NCI-H446 treated with DMSO at 0.1 percent for 48 hours (cell line): ENCODE data around the gene TEDC1.

Experiments used
- DNase-seq: peaks from one replicate; lab custom pipeline; 2025; lab: John Stamatoyannopoulos, UW

The TEDC1 gene

DNA sequence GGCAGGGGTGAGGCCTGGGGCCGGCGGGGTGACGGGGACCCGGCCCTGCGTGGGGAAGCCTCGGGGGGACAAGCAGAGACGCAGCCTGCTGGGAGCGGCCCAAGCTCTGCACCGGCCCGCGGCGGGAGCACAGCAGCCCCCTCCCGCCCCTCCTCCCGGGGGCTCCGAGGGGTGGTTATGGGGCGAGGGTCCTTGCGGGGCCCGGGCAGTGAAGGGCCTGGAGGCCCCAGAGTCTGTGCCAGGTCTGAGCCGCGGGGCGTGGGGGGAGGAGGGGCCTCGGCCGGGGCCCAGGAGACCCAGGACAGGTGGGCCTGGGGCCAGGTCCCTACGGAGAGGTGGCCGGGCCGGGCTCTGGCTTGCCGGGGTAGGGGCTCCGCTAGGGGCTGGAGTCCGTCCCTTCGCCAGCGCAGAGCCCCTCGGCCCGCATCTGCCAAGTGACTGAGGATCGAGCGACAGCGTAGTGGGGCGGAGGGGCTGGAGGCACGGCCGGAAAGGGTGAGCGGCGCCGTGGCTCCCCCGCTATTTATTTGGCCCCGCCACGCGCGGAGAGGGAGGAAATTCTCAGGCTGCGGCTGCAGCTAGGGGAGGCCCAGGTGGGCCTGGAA is 35.8 kb downstream of the TEDC1 start:
- DNase-seq, result no peak

DNA sequence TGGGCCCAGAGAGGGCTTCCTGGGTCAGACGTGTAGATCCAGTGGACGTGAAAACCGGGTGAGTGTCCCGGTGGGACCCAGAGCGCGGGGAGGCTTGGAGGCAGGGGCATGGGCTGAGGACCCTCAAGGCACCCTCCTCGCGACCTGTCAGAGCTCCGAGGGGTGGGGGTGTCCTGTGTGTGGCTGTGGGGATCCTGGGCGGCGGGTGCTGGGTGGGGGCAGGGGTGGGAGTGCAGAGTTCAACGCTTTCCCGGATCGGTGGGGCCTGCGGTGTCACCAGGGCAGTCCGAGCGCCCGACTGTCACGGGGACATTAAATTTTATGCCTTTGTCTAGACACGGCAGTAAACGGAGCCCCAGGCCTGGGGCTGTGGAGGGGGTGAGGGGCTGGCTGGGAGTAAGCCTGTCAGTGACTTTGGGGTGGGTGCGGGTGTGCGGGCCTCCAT is 36.4 kb downstream of the TEDC1 start:
- no peak for DNase-seq

DNA sequence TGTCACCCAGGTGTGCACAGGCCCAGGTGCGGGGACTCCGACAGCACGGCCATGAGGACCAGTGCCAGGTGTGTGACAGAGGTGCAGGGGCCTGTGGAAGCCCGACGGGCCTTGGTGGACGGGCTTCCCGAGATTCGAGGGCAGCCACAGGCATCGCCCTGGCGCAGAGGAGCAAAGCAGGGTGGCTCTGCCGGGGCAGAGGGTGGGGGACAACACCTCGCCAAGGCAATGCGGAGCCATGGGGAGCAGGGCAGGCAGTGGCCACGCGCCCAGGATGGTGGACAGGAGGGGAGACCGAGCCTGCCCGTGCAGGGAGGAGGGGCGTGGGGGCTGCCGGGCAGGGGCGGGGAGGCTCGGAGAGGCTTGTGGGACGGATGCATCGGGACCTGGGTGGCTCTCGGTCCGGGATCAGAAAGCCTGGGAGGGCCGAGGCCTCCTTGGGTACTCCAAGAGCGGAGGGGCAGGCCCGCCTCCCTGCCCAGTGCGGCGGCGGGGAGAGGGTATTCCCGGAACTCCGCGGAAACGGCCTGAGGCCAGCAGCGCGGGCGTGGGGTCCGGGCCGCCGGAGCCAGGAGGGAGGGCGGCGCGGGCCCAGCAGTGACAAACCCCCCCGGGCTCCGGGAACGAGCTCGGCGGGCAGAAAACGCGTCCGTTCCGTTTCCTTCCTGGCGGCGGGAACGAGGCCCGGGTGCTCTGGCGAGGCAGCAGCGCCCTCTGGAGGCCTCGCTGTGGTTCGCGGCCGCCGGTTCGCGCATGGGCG is 37.0 kb downstream of the TEDC1 start:
- peak; percentile 41 for DNase-seq

DNA sequence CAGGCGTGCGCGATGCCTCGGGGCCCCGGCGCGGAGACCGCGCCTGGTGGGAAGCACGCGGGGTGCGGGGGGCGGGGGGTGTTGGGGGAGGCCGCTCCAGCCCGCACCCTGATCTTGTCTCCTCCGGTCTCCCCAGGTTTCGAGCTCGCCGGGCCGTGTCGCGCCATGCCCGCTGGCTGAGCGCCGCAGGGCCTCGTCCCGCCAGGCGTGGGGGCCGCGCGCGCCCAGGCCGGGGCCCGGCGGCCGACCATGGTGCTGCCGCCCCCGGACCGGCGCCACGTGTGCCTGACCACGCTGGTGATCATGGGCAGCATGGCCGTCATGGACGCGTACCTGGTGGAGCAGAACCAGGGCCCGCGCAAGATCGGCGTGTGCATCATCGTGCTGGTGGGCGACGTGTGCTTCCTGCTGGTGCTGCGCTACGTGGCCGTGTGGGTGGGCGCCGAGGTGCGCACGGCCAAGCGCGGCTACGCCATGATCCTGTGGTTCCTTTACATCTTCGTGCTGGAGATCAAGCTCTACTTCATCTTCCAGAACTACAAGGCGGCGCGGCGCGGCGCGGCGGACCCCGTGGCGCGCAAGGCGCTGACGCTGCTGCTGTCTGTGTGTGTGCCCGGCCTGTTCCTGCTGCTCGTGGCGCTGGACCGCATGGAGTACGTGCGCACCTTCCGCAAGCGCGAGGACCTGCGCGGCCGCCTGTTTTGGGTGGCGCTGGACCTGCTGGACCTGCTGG is 37.7 kb downstream of the TEDC1 start:
- no peak for DNase-seq

DNA sequence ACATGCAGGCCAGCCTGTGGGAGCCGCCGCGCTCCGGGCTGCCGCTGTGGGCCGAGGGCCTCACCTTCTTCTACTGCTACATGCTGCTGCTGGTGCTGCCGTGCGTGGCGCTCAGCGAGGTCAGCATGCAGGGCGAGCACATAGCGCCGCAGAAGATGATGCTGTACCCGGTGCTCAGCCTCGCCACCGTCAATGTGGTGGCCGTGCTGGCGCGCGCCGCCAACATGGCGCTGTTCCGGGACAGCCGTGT is 38.2 kb downstream of the TEDC1 start:
- no peak for DNase-seq

DNA sequence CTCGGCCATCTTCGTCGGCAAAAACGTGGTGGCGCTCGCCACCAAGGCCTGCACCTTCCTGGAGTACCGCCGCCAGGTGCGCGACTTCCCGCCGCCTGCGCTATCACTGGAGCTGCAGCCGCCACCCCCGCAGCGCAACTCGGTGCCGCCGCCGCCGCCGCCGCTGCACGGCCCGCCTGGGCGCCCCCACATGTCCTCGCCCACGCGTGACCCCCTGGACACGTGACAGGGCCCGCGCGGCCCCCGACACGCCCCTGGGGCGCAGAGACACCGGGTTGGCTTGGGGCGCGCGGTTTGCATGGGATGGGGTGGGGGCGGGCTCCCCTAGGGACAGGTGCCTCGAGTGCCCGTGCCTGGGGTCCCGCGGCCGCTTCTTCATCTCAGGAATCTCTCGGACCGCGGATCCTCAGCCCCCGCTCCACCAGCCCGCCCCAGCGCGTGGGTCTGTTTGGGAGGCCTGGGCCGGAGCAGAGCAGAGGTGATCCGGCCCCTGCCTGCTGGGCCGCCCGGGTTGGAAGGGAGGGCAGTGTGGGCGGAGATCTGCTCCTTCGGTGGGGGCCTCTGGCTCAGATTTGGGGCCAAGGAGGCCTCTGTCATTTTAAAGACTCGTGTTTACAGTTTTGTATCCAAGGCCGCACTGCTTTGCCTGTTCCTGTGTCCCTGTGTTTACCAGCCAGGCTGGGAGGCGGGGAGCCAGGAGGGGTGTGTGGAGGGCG is 38.7 kb downstream of the TEDC1 start:
- no peak for DNase-seq

DNA sequence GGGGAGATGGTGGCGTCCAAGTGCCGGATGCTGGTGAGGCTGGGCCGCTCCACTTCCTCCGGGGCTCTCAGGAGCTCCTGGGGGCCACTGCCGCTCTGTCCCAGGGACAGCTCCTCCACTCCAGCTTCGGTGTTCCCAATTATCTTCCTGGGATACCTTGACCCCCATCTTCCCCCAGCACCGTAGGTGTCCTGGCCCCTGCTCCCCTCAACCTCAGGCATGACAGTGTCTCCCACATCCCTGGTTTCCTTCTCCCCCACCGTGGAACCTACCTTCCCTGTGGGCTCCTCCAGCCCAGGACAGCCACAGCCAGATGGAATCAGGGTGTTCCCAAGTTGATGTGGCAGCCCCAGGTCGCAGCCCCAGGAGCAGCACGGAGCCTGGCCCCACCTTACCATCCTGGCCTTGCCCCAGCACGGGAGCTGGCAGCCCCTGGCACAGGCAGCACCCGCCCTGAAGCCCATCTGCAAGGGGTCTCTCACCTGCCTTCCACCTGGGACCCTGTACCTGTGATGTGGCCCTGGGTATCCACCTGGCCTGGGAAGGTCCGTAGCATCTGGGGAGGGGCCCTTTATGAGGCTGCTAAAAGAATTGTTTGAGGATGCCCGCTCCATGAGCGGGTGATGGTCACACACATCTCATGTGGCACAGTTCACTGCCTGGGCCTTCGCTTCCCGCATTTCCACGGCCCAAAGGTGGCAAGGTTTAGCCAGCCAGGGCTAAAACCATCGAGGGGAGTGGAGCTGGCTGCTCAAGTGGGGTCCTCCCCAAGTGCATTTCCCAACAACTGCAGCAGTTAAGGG is 39.4 kb downstream of the TEDC1 start:
- DNase-seq, result no peak

DNA sequence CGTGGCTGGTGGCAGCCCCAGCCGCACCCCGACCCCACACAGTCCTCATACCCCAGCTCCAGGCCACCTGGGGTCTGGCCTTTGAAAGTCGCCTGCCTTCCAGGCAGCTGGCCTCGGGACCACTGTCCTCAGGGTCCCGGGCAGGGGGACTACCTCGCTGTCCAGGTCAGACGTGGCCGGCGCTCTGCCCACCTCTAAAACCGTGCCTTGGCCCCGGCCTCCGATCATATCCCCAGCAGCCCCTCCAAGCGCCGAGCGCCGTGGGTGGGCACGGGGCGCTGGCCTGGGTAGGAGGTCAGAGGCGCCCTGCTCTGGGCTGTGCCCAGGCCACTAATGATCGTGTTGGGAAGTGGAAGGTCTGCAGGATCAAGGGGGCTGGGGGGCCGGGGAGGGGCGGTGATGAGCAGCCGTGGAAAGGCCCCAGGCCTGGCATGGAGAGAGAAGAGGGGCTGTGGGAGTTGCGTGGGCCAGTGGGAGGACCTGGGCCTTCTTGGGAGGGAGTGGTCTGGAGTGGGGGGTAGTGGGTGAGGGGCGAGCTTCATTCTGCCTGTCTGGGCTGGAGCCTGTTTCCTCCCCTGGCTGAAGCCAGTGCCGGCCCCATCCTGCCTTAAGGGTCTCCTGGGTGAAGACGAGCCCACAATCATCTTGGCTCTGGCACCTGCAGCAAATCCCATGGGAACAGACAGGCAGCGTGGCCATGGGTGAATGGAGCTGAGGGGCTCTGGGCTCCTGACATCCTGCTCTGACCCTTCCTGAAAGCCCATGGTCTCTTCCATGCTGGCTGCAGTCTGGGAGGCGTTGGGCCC is 40.2 kb downstream of the TEDC1 start:
- DNase-seq, result no peak

DNA sequence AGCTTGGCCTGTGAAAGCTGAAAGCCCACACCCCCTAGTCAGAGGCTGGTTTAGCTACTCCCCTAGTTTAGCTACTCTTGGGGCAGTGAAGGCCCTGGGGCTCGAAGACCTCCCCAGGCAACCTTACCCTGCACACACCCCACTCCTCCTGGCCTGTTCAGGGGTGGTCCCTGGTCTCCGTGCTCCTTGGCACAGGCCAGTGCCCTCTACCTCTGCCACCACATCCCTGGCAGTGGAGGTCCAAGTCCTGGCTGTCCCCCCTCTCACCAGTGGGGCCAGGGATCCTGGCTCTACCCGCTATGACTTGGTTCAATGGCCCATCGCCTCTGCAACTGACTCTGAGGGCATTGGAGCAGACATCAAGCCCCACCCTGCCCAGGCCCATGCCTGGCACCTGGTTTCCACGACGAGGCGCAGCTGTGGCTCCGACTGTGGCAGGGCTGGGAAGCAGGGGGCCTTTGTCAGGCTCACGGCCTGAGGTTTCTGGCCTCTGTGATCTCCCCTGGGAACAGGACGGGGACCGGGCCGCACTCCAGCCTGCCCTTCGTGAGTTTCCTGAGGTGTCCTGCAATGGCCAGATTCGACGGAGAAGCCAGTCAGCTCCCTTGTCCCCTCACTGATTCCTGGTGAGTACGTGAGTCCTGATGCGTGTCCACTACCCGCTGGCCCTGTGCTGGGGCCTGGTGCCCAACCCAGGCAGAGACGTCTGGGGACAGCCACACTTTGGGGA is 41.0 kb downstream of the TEDC1 start:
- no peak for DNase-seq

DNA sequence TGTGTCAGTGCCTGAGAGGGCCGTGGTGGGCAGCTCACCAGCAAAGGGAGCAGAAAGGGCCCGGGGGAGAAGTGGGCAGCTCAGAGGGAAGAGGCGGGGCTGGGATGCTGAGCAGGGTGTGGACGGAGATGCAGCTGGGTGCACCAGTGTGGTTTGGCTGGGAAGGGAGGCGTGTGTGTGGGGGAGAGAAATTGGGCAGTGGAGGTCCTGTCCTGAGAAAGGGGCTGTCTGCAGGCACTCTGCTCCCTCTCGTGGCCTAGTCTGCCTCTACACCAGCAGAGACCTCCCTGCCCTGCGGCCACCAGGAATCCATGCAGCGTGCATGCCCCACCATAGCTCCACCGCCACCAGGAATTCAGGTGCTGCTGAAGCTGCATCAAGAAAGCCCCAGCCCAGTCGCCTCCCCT is 41.7 kb downstream of the TEDC1 start:
- no peak for DNase-seq

DNA sequence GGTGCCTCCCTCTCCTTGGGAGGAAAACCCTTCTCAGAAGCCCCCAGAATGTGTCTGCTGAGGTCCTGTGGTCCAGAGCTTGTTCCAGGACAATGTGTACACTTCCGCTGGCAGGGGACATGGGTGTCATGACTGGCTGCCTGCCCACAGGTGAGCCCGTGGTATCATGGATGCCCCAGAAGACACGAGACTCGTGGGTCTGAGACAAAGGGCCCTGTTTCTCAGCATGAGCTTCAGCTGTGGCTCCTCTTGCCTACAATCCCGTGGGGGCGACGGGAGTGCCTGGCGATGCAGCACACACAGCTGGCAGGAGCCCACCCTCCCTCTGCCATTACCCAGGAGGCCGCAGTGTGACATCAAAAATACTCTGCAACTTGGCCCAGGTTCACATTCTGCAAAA is 42.3 kb downstream of the TEDC1 start:
- DNase-seq, result no peak

DNA sequence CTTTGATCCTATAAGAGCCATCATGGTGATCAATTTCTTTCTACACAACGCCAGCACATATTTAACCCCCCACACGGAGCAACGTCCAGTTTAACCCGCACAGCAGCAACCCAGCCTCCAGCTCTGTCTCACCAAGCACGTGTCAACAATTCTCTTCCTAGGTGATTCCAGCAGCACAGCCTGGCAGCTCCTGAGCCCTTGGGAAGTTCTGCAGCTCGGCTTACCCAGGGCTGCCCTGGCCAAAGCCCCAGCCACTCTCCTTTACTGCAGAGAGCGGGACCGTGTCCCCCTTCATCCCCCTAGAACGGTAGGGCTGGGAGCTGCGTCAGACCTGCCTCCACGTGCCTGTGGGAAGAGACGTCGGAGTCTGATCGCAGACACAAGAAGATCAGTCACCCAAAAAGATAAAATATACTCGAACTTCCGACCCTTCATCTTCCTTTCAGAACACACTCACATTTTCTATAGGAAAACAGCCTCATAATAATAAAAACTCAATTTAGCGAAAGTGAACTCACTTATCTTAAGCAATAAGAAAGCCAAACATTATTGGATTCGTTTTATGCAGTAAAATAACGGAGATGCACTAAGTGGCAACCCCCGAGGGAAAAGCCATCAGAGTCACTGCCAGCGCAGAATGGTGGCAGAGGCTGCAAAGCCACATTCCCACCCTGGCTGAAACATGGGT is 42.9 kb downstream of the TEDC1 start:
- DNase-seq, result no peak

DNA sequence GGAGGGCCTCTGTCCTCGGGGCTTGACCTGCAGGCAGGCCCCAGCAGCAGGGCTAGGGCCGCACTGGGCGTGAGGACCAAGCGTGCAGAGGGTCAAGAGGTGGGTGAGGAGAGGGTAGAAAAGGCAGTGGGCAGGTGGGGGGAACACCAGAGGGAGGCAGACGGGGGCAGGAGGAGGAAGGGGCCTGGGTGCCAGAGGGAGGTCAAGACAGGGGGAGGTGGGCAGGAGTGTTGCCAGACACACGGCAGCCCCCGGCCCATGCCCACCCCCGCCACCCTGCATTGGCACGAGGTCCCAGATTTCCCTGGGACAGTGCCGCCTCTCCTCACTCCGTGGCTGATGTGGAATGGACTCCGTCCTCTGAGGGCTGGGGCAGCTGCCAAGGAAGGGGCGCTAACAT is 43.5 kb downstream of the TEDC1 start:
- no peak for DNase-seq

DNA sequence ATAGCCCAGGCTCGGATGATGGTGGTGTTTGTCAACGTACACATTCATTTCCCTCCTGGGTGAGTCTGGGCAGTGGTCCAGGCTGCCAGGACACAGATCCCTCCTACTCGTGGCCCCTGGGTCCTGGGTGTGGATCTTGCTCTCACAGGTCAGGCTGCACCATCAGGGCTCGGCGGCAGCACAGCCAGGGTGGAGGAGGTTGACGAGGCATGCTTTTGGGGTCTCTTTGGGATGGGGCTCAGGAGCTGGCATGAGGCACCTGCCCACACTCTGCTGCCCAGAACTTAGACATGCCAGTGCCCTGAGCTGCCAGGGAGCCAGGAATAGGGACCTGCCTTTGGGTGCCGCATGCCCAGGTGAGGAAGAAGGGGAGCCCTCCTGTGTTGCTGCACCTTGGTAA is 45.0 kb downstream of the TEDC1 start:
- no peak for DNase-seq

DNA sequence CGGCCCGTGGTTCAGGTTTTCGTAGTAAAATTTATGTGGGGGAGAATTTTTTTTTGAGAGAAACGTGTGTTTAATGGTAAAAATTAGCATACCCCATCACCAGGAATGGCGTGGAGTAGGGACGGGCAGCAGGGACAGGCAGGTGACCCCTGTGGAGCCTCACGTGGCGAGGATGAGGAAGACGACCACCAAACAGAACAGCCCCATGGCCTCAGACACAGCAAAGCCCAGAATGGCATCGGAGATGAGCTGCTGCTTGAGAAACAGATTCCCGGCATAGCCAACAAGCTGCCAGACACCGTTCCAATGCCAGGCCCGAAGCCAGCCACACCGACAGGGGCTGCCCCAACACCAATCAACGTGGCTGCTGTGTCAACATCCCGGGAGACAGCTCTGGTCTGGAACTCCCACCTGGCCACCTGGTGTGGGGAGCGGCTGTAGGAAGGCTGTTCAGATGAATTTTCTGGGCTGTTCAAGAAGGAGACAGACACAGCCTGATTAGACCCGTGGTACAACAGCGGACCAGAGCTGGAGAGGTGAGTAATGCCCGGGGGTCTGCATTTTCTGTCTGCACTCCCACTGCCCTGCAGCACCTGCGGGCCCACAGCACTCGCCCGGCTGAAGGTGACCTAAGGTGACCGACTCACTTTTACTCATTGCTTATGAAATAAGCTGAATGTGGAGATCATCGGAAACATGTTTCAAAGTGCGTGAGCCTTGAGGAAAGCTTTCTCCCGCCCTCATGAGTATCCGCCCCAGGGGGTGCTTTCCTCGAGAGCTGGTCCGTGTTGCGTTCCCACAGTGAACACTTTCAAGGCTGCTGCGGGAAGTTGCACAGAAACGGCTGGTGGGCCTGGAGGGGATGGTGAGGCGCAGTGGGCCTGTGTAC is 45.9 kb downstream of the TEDC1 start:
- DNase-seq, result no peak

DNA sequence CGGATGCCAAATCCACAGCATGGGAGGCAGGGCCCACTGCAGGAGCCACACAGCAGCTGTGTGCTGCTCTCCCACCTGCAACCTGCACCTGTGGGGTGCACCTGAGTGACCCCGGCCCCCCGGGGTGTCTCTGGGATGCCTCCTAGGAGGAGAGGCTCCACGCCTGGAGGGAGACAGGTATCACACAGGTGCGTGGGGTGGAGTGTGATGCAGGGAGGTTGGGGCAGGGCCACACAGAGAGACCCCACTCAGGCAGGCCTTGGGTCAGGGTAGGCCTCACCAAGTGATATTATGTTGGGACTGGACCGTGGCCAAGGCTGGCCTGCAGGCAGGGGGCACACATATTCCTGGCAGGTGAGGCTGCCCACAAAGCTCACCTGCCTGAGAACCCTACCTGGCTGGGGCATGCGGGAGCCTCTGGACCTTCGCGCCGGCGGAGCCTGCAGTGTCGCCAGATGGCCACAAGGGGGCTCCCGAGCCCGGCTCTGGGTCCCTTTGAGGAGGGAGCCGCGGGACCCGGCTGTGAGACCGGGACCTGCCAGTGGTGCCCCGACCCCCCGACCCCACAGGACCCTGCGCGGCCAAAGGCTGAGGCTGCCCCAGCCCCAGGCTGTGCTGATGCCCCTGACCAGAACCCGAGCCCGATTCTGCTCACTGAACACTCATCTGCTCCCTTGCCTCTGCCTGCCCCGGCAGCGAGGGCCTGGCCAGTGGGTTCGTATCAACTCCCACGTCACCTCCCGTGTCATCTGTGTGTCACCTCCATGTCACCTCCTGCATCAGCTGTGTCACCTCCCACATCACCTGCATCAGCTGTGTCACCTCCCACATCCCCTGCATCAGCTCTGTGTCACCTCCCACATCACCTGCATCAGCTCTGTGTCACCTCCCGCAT is 46.8 kb downstream of the TEDC1 start:
- DNase-seq, result no peak

DNA sequence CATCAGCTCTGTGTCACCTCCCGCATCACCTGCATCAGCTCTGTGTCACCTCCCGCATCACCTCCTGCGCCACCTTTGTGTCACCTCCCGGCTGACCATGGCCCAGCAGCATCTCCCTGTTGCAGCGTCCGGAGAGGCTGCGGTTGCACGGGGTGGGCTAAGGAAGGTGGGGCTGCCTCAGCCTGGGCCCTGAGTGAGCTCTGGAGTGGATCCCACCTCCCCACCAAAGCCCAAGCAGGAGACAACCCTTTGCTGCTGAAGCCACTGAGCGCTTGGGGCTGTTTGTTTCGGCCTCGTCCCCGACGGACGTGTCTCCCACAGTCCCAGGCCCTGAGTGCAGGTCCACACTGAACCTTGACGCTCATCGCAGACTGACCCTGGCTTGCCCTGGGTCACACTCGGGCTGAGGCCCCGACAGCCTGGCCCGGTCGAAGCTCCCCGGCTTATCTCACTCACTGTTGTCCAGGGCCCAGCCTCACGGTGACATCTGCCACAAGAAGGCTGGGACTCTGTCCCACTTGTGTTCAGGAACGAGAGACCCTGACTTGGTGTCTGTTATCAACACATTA is 47.5 kb downstream of the TEDC1 start:
- DNase-seq, result no peak
